Small intestine (tissue), 7 donors: ENCODE data around the gene PGP. TPM values are rescaled to one million over a fixed set of nuclear protein-coding genes. Genes with fewer than 3 reads are reported as not detected.
"Not testable (repeated sequence)": the region's sequence is repeated elsewhere in the genome, so short reads cannot be mapped to it uniquely, and the experiment has no call there.

Experiments used
- DNase-seq, 2 donors: peaks; one replicate each; pipeline versions ENCODE4 v3.0.0 to v3.0.0-alpha.2; 2013
- FAIRE-seq: peaks from 2 replicates; lab custom pipeline; 2012; peaks lifted over from hg19 to GRCh38; lab: Jason Lieb, UNC
- H3K27ac ChIP-seq, 3 donors: one replicate each; pipeline ENCODE4 v1.5.1; 2013; ENCODE audit warnings: low read length in 2 of 3, mild to moderate bottlenecking in 2 of 3, control low read depth in 1 of 3, inconsistent platforms in 1 of 3, low read depth in 1 of 3, moderate library complexity in 1 of 3
- H3K27me3 ChIP-seq, 3 donors: one replicate each; pipeline ENCODE4 v1.6.1; 2013; ENCODE audit warnings: low read length in 3 of 3, inconsistent platforms in 1 of 3; ENCODE audit not compliant: control insufficient read depth in 3 of 3, insufficient read depth in 3 of 3
- H3K36me3 ChIP-seq, 3 donors: one replicate each; pipeline ENCODE4 v1.6.1; 2013; ENCODE audit warnings: low read length in 3 of 3, inconsistent platforms in 1 of 3, low read depth in 1 of 3, mild to moderate bottlenecking in 1 of 3, moderate library complexity in 1 of 3; ENCODE audit not compliant: control insufficient read depth in 3 of 3, insufficient read depth in 2 of 3
- H3K4me1 ChIP-seq, 3 donors: one replicate each; pipeline ENCODE4 v1.6.1; 2013; ENCODE audit warnings: low read length in 2 of 3, inconsistent platforms in 1 of 3, low read depth in 1 of 3, mild to moderate bottlenecking in 1 of 3, moderate library complexity in 1 of 3; ENCODE audit not compliant: control insufficient read depth in 3 of 3, insufficient read depth in 2 of 3
- H3K4me3 ChIP-seq, 3 donors: one replicate each; pipeline ENCODE4 v1.5.1; 2013; ENCODE audit warnings: low read length in 3 of 3, control low read depth in 1 of 3, inconsistent platforms in 1 of 3, low read depth in 1 of 3, mild to moderate bottlenecking in 1 of 3, moderate library complexity in 1 of 3
- H3K9me3 ChIP-seq, 2 donors: one replicate each; pipeline ENCODE4 v1.6.1; 2013; ENCODE audit warnings: low read depth in 1 of 2, low read length in 1 of 2; ENCODE audit not compliant: control insufficient read depth in 2 of 2, insufficient read depth in 1 of 2
- WGBS, 3 donors: extraction: QIAGEN DNeasy Blood & Tissue Kit; methylation state at CpG; one replicate each; pipeline ENCODE4 v1.1.7; 2013; 5-methylcytosine and 5-hydroxymethylcytosine counted together
- polyA plus RNA-seq, 4 donors: library from polyadenylated mRNA; stranded (reverse) in 3 of 4; unstranded in 1 of 4; fragments of 200-250 nt in 3 of 4; fragments of 120-200 nt in 1 of 4; gene quantifications; one replicate each; pipeline versions ENCODE4 v1.2.1 to v1.2.3, GENCODE V29; 2013
- donor health status: healthy with polysubstance abuse.
- donor health status: control.
- donor health status: control.
- donor health status: Bipolar disorder and iron deficiency.
- donor health status: healthy.

The PGP gene
- polyA plus RNA-seq, 4 donors, result 11.1 to 16.2 (median 13.4) TPM

GRCh38 chr16:2204416-2205103 lies 10.1 kb downstream of the PGP start:
- 80 to 85% (median 80%) methylated on average over 13 of the region's 13 CpGs for WGBS, 3 donors
- H3K4me3 ChIP-seq, result peak overlapping the region; percentile 71 to 90 (median 84)
- peaks cover 0 to 8% (median 2%) of the 10 kb centered on the region in 3 donors for H3K4me1 ChIP-seq
- DNase-seq, result no peak
- peak overlapping the region in 1 of 3 donors; percentile 97 for H3K27ac ChIP-seq
- peaks cover 0 to 11% of the 10 kb centered on the region in 2 donors for H3K9me3 ChIP-seq
- peaks cover 0 to 32% (median 2%) of the 10 kb centered on the region in 3 donors for H3K36me3 ChIP-seq
- H3K27me3 ChIP-seq, result peaks cover 2 to 15% (median 2%) of the 10 kb centered on the region in 3 donors
- FAIRE-seq, result no peak

- not testable (repeated sequence) for FAIRE-seq, H3K4me3 ChIP-seq
- 93 to 99% (median 93%) methylated on average over 8 of the region's 8 CpGs for WGBS, 3 donors
These were observed 11.4 kb downstream of the PGP start for GRCh38 chr16:2203119-2203688.

GRCh38 chr16:2200313-2200712 lies 14.3 kb downstream of the PGP start:
- DNase-seq, result no peak
- no peak for FAIRE-seq
- H3K36me3 ChIP-seq, result no peaks in the 10 kb centered on the region
- H3K4me1 ChIP-seq, result peaks cover 0 to 8% (median 2%) of the 10 kb centered on the region in 3 donors
- no peak overlapping the region for H3K4me3 ChIP-seq
- 84 to 87% (median 84%) methylated on average over 6 of the region's 6 CpGs for WGBS, 3 donors
- peaks cover 16 to 48% (median 18%) of the 10 kb centered on the region in 3 donors for H3K27me3 ChIP-seq
- H3K27ac ChIP-seq, result no peak overlapping the region
- H3K9me3 ChIP-seq, result peaks cover 0 to 11% of the 10 kb centered on the region in 2 donors

More at GRCh38 chr16:2203119-2203688, 11.4 kb downstream of the PGP start:
- peaks cover 0 to 19% (median 2%) of the 10 kb centered on the region in 3 donors for H3K36me3 ChIP-seq
- H3K27me3 ChIP-seq, result peaks cover 2 to 27% (median 5%) of the 10 kb centered on the region in 3 donors
- not testable (repeated sequence) for H3K4me1 ChIP-seq, DNase-seq, H3K27ac ChIP-seq
- H3K9me3 ChIP-seq, result peaks cover 0 to 11% of the 10 kb centered on the region in 2 donors

- no peaks in the 10 kb centered on the region for H3K36me3 ChIP-seq
- peaks cover 0 to 11% of the 10 kb centered on the region in 2 donors for H3K9me3 ChIP-seq
- no peak overlapping the region for H3K4me3 ChIP-seq
- WGBS, 3 donors, result 60 to 69% (median 64%) methylated on average over 14 of the region's 14 CpGs
- peaks cover 0 to 11% (median under 1%) of the 10 kb centered on the region in 3 donors for H3K4me1 ChIP-seq
- no peak for FAIRE-seq
- DNase-seq, result no peak
- peaks cover 16 to 54% (median 24%) of the 10 kb centered on the region in 3 donors for H3K27me3 ChIP-seq
- H3K27ac ChIP-seq, result no peak overlapping the region
These were observed 15.0 kb downstream of the PGP start for GRCh38 chr16:2199621-2200139.

GRCh38 chr16:2199095-2199494 lies 15.5 kb downstream of the PGP start:
- WGBS, 3 donors, result 69 to 75% (median 73%) methylated on average over 5 of the region's 5 CpGs
- Histone ChIP-seq H3K4me3 (no peak overlapping the region), H3K36me3 (no peaks in the 10 kb centered on the region), H3K27me3 (peaks cover 16 to 60% (median 26%) of the 10 kb centered on the region in 3 donors), H3K9me3 (peaks cover 0 to 11% of the 10 kb centered on the region in 2 donors), H3K4me1 (peaks cover 0 to 9% (median 0%) of the 10 kb centered on the region in 3 donors), H3K27ac (no peak overlapping the region)
- no peak for FAIRE-seq
- no peak for DNase-seq

GRCh38 chr16:2198283-2198682 lies 16.4 kb downstream of the PGP start:
- no peak overlapping the region for H3K4me3 ChIP-seq
- WGBS, 3 donors, result 47 to 61% (median 50%) methylated on average over 4 of the region's 4 CpGs
- peaks cover 16 to 63% (median 26%) of the 10 kb centered on the region in 3 donors for H3K27me3 ChIP-seq
- no peak overlapping the region for H3K27ac ChIP-seq
- peaks cover 0 to 6% of the 10 kb centered on the region in 2 donors for H3K9me3 ChIP-seq
- FAIRE-seq, result no peak
- DNase-seq, result no peak
- H3K36me3 ChIP-seq, result no peaks in the 10 kb centered on the region
- H3K4me1 ChIP-seq, result peaks cover 0 to 9% (median 0%) of the 10 kb centered on the region in 3 donors

- FAIRE-seq, result no peak
- WGBS, 3 donors, result 79 to 83% (median 79%) methylated on average over 6 of the region's 6 CpGs
- no peak for DNase-seq
- Histone ChIP-seq H3K4me3 (no peak overlapping the region), H3K4me1 (peaks cover 0 to 9% (median 0%) of the 10 kb centered on the region in 3 donors), H3K27ac (no peak overlapping the region), H3K27me3 (peaks cover 16 to 63% (median 26%) of the 10 kb centered on the region in 3 donors), H3K36me3 (no peaks in the 10 kb centered on the region), H3K9me3 (peaks cover 0 to 4% of the 10 kb centered on the region in 2 donors)
These were observed 16.9 kb downstream of the PGP start for GRCh38 chr16:2197765-2198164.

- H3K27ac ChIP-seq, result no peak overlapping the region
- peak overlapping the region in 1 of 3 donors; percentile 57 for H3K4me3 ChIP-seq
- peaks cover 0 to 9% (median 0%) of the 10 kb centered on the region in 3 donors for H3K4me1 ChIP-seq
- H3K36me3 ChIP-seq, result no peaks in the 10 kb centered on the region
- no peak for FAIRE-seq
- 20 to 34% (median 33%) methylated on average over 13 to 32 of the region's 32 CpGs for WGBS, 3 donors
- H3K27me3 ChIP-seq, result peaks cover 16 to 63% (median 26%) of the 10 kb centered on the region in 3 donors
- peaks cover 0 to 4% of the 10 kb centered on the region in 2 donors for H3K9me3 ChIP-seq
- no peak for DNase-seq
These were observed 17.6 kb downstream of the PGP start for GRCh38 chr16:2196981-2197511.
